ENCODE data around the gene PDIK1L. TPM values are rescaled to one million over a fixed set of nuclear protein-coding genes. Genes with fewer than 3 reads are reported as not detected.

PDIK1L gene
- total RNA-seq, 2 experiments from 2014 or later, result 12.3 to 13.0 TPM

DNA sequence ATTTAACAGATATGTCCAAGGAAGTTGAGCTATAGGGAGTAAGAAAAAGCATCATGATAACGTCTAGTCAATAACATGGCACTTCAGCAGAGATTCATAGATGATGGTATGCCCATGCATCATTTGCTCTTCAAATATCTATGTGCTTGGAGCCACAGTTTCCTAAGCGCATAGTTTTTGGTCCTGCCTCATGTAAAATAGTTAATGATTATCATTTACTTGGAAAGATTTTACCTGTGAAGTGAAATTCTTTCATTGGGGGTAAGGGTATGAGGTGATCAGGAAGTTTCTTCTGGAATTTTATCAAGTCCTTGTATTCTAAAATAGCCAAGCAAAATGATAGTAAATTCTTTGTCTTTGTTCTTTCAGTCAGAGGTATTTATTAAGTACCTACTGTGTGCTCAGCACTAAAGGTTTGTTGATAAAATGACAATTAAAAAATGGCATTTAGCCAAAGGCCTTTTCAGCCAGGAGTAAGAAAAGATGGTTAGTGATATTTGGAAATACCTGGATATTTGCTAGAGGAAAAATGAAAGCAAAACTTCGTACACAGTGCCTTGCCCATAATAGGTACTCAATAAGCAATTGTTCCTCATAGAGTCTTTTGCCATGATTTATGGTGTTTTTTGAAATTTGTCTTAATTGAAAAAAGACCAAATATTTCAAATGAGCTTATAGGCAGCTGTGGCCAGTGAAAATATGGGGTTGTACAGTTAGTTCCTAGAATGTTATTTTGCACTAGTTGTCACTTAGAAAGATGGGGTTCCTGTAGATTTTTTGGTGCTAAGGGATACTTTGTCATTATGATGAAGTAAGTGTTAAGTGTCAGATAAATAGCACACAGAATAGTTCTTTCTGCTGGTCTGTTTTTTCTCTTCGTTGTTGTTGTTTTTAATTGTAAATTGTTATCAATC is 13.1 kb downstream of the PDIK1L start:
- Mint-ChIP-seq H3K4me3 (no peak overlapping the region), H3K36me3 (ENCODE audit: low read depth) (peaks cover 14% of the 10 kb centered on the region), H3K27me3 (no peaks in the 10 kb centered on the region), H3K27ac (no peak overlapping the region), H3K9me3 (ENCODE audit: low read depth) (no peaks in the 10 kb centered on the region), H3K4me1 (peaks cover 58% of the 10 kb centered on the region)
- no peak for DNase-seq
- intact Hi-C loops (cut with DNase I, micrococcal nuclease), result loop anchor here in 1 of 2 experiments (5.0 kb wide), 1 partner anchor 692 kb away; the partner anchor contains the start of gene MACO1
- POLR2A ChIA-PET, result no interaction called here
- CTCF ChIA-PET, result interaction anchor here (0.6 to 11.1 kb wide), 7 partner anchors 12 to 1601 kb away, joined by 3 to 134 read pairs (median 4); partner anchors contain the start of gene ZNF593
- ATAC-seq, result no peak

DNA sequence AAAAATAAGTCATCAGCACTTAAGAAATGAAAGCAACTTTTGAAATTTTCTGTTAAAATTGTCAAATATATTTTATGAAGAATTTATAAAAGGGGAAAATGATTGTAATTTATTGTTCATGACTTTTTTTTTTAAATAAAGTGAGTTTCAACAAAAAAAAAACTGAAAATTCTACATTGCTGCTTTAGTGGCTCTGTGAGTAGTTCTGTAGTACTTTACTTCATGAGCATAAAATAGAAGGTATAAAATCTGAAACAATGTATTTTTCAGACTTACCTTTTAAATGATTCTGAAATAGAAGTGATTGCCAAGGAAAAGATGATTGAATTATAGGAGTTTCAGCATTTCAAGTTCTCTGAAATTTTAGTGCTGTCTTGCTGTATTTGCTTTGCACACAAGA is 13.8 kb downstream of the PDIK1L start:
- CTCF ChIA-PET, result interaction anchor here (0.6 to 11.1 kb wide), 9 partner anchors 14 to 230 kb away, joined by 3 to 134 read pairs (median 4); partner anchors contain the start of gene ZNF593
- Mint-ChIP-seq H3K27me3 (no peaks in the 10 kb centered on the region), H3K27ac (peak overlapping the region; percentile 86), H3K9me3 (ENCODE audit: low read depth) (no peaks in the 10 kb centered on the region), H3K4me3 (no peak overlapping the region), H3K4me1 (peaks cover 51% of the 10 kb centered on the region), H3K36me3 (ENCODE audit: low read depth) (peaks cover 10% of the 10 kb centered on the region)
- POLR2A ChIA-PET, result no interaction called here
- ATAC-seq (no peak), DNase-seq (no peak)
- intact Hi-C loops (cut with DNase I, micrococcal nuclease), result loop anchor here in 1 of 2 experiments (5.0 kb wide), 1 partner anchor 693 kb away; the partner anchor contains the start of gene MACO1

DNA sequence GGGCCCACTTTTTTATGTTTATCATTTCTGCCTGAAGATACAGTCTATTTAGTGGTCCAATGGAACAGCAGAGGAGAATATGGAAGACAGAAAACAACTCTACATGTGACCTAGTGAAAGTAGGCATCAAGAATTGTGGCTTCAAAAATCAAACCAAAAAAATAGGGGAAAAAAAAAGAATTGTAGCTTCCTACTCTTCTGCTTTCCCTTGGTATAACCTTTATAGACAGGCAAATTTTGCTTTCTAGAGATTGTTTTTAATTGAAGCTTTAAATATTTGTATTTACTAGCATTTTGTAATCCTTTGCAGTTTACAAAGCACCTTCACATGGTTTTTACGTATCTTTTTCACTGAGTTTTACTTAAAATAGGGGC is 14.3 kb downstream of the PDIK1L start:
- H3K9me3 Mint-ChIP-seq (ENCODE audit: low read depth), result no peaks in the 10 kb centered on the region
- H3K27ac Mint-ChIP-seq, result peak overlapping the region; percentile 86
- DNase-seq (no peak), ATAC-seq (no peak)
- CTCF ChIA-PET, result interaction anchor here (0.9 to 11.1 kb wide), 10 partner anchors 13 to 230 kb away, joined by 3 to 134 read pairs (median 4); no protein-coding TSS in a partner anchor
- peaks cover 51% of the 10 kb centered on the region for H3K4me1 Mint-ChIP-seq
- peaks cover 10% of the 10 kb centered on the region for H3K36me3 Mint-ChIP-seq (ENCODE audit: low read depth)
- H3K27me3 Mint-ChIP-seq, result no peaks in the 10 kb centered on the region
- POLR2A ChIA-PET, result interaction anchor here (0.6 to 1.0 kb wide), 7 partner anchors 13 to 1642 kb away, joined by 3 to 6 read pairs (median 3); partner anchors contain the start of gene GPATCH3
- peak overlapping the region; percentile 58 for H3K4me3 Mint-ChIP-seq
- intact Hi-C loops (cut with DNase I, micrococcal nuclease), result loop anchor here (1.0 to 5.0 kb wide), 4 partner anchors 14 to 694 kb away; partner anchors contain the start of genes MACO1 (in 1 of the 2) and PDIK1L (in 1 of the 2)

DNA sequence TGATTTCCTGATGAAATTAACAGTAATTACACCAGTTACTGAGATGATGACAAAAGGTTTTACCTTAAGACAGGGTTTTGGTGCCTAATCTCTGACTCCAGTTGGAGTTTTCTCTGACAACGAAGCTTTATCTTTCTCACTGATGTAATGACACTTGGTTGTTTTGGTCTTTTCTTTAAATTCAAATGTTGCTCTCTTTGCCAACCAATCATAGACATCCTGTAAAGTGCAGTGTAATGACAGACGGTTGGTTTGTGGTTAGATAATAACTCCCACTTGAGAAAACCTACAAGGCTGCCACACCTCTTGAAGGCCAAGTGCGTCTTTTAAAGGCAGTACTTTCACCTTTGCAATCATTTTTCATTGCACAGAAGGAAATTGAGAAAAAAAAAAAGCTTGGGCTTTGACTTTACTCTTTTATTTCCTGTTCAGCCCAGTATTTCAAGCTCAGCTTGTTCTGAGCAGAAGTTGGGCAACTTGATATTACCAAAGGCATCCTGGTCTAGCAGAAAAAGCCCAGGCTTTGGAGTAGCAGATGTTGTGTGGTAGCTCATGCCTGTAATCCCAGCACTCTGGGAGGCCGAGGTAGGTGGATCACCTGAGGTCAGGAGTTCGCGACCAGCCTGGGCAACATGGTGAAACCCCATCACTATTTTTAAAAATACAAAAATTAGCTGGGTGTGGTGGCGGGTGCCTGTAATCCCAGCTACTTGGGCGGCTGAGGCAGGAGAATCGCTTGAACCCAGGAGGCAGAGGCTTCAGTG is 14.9 kb downstream of the PDIK1L start:
- Mint-ChIP-seq H3K4me3 (peak overlapping the region; percentile 58), H3K36me3 (ENCODE audit: low read depth) (peaks cover 10% of the 10 kb centered on the region), H3K4me1 (peaks cover 51% of the 10 kb centered on the region), H3K9me3 (ENCODE audit: low read depth) (no peaks in the 10 kb centered on the region), H3K27ac (peak overlapping the region; percentile 86), H3K27me3 (no peaks in the 10 kb centered on the region)
- intact Hi-C loops (cut with DNase I, micrococcal nuclease), result loop anchor here (1.0 to 5.0 kb wide), 4 partner anchors 14 to 694 kb away; partner anchors contain the start of genes MACO1 (in 1 of the 2) and PDIK1L (in 1 of the 2)
- peak; percentile 88 for ATAC-seq
- ChIA-PET POLR2A (interaction anchor here (0.6 to 1.0 kb wide), 8 partner anchors 12 to 1643 kb away, joined by 3 to 6 read pairs (median 3); partner anchors contain the start of gene GPATCH3), CTCF (interaction anchor here (0.6 to 11.1 kb wide), 15 partner anchors 8 to 231 kb away, joined by 3 to 134 read pairs (median 4); no protein-coding TSS in a partner anchor)
- DNase-seq, result peak; percentile 52

DNA sequence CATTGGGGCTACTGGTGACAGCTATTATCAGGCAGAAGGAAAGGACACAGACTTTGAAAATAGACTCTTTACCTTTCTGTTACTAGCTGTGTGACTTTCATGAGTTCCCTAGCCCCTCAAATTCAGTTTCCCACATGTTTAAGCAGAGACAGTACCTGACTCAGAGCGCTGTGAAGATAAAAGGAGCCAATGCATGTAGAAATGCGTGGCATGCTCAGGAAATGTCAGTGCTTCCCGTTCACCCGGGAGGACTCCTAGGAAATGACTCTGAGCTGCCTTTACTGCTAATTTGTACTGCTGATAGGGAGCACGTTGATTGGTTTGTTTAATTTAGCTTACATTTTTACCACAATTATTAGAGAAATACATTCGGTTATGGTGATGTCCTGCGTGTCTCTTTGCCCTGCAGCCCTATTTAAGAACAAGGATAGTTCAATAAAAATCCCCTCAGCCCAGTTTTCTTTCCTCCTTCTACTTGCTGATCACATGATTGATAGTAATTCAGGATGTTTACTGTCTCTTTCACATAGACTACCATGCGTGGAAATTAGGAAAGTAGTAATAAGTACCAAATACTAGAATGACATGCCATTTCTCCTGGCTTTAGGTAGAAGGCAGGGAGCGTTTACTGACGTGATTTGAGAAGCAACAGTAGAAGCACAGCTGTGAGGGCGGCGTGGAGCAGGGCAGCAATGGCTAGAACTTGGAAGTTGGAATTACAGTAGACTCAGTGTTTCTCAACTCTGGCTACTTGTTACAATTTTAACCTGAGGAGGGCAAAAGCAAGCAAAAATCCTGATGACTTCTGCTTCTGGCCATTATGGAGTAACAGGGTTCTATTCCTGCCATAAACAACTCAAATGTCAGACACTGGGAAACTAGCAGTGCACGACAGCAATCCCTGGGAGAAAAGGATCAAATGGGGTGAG is 15.9 kb downstream of the PDIK1L start:
- peaks cover 4% of the 10 kb centered on the region for H3K36me3 Mint-ChIP-seq (ENCODE audit: low read depth)
- POLR2A ChIA-PET, result interaction anchor here (0.8 kb wide), 1 partner anchor 59 kb away, joined by 3 read pairs; no protein-coding TSS in a partner anchor
- peak overlapping the region; percentile 79 for H3K27ac Mint-ChIP-seq
- no peaks in the 10 kb centered on the region for H3K27me3 Mint-ChIP-seq
- intact Hi-C loops (cut with DNase I, micrococcal nuclease), result loop anchor here in 1 of 2 experiments (5.0 kb wide), 1 partner anchor 695 kb away; the partner anchor contains the start of gene MACO1
- H3K4me1 Mint-ChIP-seq, result peaks cover 52% of the 10 kb centered on the region
- H3K4me3 Mint-ChIP-seq, result peak overlapping the region; percentile 58
- CTCF ChIA-PET, result interaction anchor here (0.6 to 11.1 kb wide), 10 partner anchors 9 to 194 kb away, joined by 3 to 134 read pairs (median 4); no protein-coding TSS in a partner anchor
- H3K9me3 Mint-ChIP-seq (ENCODE audit: low read depth), result no peaks in the 10 kb centered on the region
- ATAC-seq, result peak; percentile 25
- DNase-seq, result peak; percentile 29

DNA sequence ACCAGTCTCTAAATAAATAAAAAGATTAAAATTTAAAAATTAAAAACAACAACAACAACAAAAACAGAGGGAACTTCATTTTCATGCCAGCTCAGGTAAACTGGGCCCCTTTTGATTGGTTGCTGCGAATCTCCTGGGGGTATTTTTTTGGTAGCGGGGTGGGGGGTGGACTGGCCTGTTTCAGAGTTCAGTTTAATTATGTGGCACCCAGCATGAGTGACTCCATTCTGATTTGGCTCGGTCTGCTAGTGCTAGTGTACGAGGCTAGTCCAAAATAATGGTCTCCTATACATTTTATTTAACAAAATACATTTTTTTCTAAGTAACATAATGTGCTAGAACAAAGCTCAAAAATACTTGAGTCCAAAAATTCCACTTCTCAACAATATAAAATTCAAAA is 18.2 kb downstream of the PDIK1L start:
- Mint-ChIP-seq H3K27ac (no peak overlapping the region), H3K4me3 (no peak overlapping the region), H3K9me3 (ENCODE audit: low read depth) (no peaks in the 10 kb centered on the region), H3K27me3 (no peaks in the 10 kb centered on the region), H3K36me3 (ENCODE audit: low read depth) (no peaks in the 10 kb centered on the region), H3K4me1 (peaks cover 37% of the 10 kb centered on the region)
- DNase-seq (no peak), ATAC-seq (no peak)
- ChIA-PET CTCF (interaction anchor here (0.6 to 11.1 kb wide), 7 partner anchors 8 to 1984 kb away, joined by 3 to 134 read pairs (median 3); no protein-coding TSS in a partner anchor), POLR2A (no interaction called here)
- intact Hi-C loops (cut with DNase I, micrococcal nuclease), result loop anchor here in 1 of 2 experiments (5.0 kb wide), 1 partner anchor 697 kb away; the partner anchor contains the start of gene MACO1

DNA sequence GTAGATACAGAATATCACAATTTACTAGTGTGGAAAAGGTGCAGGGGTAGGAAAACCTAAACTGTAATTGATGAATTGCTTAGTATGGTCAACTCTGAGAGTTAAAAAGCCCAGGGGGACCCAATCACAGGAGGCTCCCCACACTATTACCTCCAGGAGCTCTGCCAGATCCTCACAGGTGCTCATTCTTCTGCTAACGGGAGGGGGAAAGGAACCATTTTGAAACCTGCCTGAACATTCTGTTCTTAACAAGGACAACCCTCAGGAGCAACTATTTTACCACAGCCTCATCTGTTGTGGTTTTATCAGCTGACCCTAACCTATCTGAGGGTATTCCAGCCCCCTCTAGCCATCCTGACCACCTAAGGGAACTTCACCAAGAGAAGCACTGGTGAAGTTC is 19.1 kb downstream of the PDIK1L start:
- POLR2A ChIA-PET, result no interaction called here
- ATAC-seq, result no peak
- intact Hi-C loops (cut with DNase I, micrococcal nuclease), result no loop called here

DNA sequence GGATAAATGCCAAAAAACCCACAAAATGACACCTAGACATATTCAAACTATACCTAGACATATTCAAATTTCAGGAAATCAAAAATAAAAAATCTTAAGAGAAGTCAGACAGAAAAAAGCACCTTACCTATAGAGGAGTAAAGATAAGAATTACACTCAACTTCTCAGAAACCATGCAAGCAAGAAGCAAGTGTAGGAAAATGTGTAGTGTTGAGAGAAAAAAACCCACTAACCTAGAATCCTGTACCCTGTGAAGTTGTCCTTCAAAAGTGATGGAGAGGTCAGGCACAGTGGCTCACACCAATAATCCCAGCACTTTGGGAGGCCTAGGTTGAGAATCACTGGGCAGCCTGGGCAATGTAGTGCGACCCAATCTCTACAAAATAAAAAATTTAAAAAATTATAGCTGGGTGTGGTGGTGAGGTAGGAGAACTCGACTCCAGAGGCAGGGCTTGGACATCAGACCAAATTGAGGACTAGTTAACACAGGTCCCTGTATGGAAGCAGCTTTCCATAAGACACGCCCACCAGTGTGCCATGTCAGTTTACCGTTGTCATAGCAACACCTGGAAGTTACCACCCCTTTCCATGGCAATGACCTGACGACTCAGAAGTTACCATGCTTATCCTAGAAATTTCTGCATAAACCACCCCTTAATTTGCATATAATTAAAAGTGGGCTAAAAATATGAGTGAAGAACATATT is 20.7 kb downstream of the PDIK1L start:
- Mint-ChIP-seq H3K4me1 (peaks cover 15% of the 10 kb centered on the region), H3K36me3 (ENCODE audit: low read depth) (no peaks in the 10 kb centered on the region), H3K27ac (no peak overlapping the region), H3K4me3 (no peak overlapping the region), H3K27me3 (no peaks in the 10 kb centered on the region), H3K9me3 (ENCODE audit: low read depth) (no peaks in the 10 kb centered on the region)
- ChIA-PET POLR2A (no interaction called here), CTCF (interaction anchor here (1.2 to 2.2 kb wide), 2 partner anchors 10 to 13 kb away, joined by 3 to 9 read pairs; no protein-coding TSS in a partner anchor)
- ATAC-seq, result peak; percentile 44
- no peak for DNase-seq
- intact Hi-C loops (cut with DNase I, micrococcal nuclease), result no loop called here

More for the DNA sequence above, 19.1 kb downstream of the PDIK1L start:
- no peak for DNase-seq
- H3K4me3 Mint-ChIP-seq, result no peak overlapping the region
- no peaks in the 10 kb centered on the region for H3K36me3 Mint-ChIP-seq (ENCODE audit: low read depth)
- peaks cover 30% of the 10 kb centered on the region for H3K4me1 Mint-ChIP-seq
- H3K27ac Mint-ChIP-seq, result no peak overlapping the region
- H3K27me3 Mint-ChIP-seq, result no peaks in the 10 kb centered on the region
- no peaks in the 10 kb centered on the region for H3K9me3 Mint-ChIP-seq (ENCODE audit: low read depth)
- CTCF ChIA-PET, result interaction anchor here (11.1 kb wide), 1 partner anchor 13 kb away, joined by 134 read pairs; no protein-coding TSS in a partner anchor

DNA sequence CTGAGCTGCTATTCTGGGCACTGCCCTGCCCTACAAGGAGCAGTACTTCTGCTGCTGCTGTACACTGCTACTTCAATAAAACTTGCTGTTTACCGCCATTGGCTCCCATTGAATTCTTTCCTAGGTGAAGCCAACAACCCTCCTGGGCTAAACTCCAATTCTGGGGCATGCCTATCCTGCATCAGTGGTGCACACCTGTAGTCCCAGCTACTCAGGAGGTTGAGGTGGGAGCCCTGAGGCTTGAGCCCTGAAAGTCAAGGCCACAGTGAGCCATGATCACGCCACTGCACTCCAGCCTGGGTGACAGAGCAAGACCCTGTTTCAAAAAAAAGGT is 21.2 kb downstream of the PDIK1L start:
- POLR2A ChIA-PET, result no interaction called here
- H3K36me3 Mint-ChIP-seq (ENCODE audit: low read depth), result no peaks in the 10 kb centered on the region
- DNase-seq, result no peak
- intact Hi-C loops (cut with DNase I, micrococcal nuclease), result no loop called here
- ATAC-seq, result no peak
- H3K27me3 Mint-ChIP-seq, result no peaks in the 10 kb centered on the region
- H3K27ac Mint-ChIP-seq, result no peak overlapping the region
- CTCF ChIA-PET, result interaction anchor here (1.2 to 2.2 kb wide), 2 partner anchors 10 to 12 kb away, joined by 3 to 9 read pairs; no protein-coding TSS in a partner anchor
- no peak overlapping the region for H3K4me3 Mint-ChIP-seq
- peaks cover 10% of the 10 kb centered on the region for H3K4me1 Mint-ChIP-seq
- no peaks in the 10 kb centered on the region for H3K9me3 Mint-ChIP-seq (ENCODE audit: low read depth)
